OCI-LY3 (cell line): ENCODE results near the gene EDNRA.

ENCODE experiments used
- CTCF ChIP-seq: fragments of 200-600, 300-600 bp; sonication (generic); IDR thresholded peaks from 2 replicates; pipeline ENCODE4 v1.5.1; 2014; ENCODE audit warnings: antibody characterized with exemption, low read length, low read depth
- EZH2phosphoT487 ChIP-seq: fragments of 200-600 bp; shearing (Covaris generic); IDR thresholded peaks from 2 replicates; pipeline ENCODE4 v1.6.1; 2018; ENCODE audit warnings: antibody characterized with exemption, mixed run types, low read depth

GRCh38 chr4:147532896-147533295 is 52.0 kb downstream of the EDNRA start:
- TF ChIP-seq CTCF = no peak
- TF ChIP-seq EZH2phosphoT487 = no peak
